IPS-NIHi7 (cell line): ENCODE measurements around the gene ENPP7.

Experiments
- DNase-seq: peaks from one replicate; pipeline ENCODE4 v3.0.0; 2012; ENCODE audit warnings: mixed read lengths; ENCODE audit errors: extremely low spot score

ENPP7 gene

GRCh38 chr17:79732254-79732653 is 1.5 kb downstream of the ENPP7 start:
- no peak for DNase-seq

- no peak for DNase-seq
Observed at GRCh38 chr17:79732804-79733691, 2.3 kb downstream of the ENPP7 start.

- no peak for DNase-seq
Observed at GRCh38 chr17:79733692-79734070, 2.9 kb downstream of the ENPP7 start.

GRCh38 chr17:79735096-79735495 is 4.4 kb downstream of the ENPP7 start:
- no peak for DNase-seq

- no peak for DNase-seq
Observed at GRCh38 chr17:79737046-79737921, 6.5 kb downstream of the ENPP7 start.

GRCh38 chr17:79737922-79738578 is 7.3 kb downstream of the ENPP7 start:
- no peak for DNase-seq

- no peak for DNase-seq
Observed at GRCh38 chr17:79738643-79739042, 7.9 kb downstream of the ENPP7 start.

- no peak for DNase-seq
Observed at GRCh38 chr17:79739148-79740062, 8.7 kb downstream of the ENPP7 start.

- DNase-seq, result no peak
Observed at GRCh38 chr17:79740413-79740812, 9.7 kb downstream of the ENPP7 start.

- DNase-seq, result no peak
Observed at GRCh38 chr17:79741401-79741750, 10.6 kb downstream of the ENPP7 start.

- peak; percentile 93 for DNase-seq
Observed at GRCh38 chr17:79741751-79742588, 11.2 kb downstream of the ENPP7 start.

GRCh38 chr17:79742589-79742918 is 11.8 kb downstream of the ENPP7 start:
- DNase-seq, result no peak

GRCh38 chr17:79742951-79743476 is 12.3 kb downstream of the ENPP7 start:
- no peak for DNase-seq

GRCh38 chr17:79743614-79744013 is 12.9 kb downstream of the ENPP7 start:
- DNase-seq, result no peak

- no peak for DNase-seq
Observed at GRCh38 chr17:79745641-79746105, 14.9 kb downstream of the ENPP7 start.

GRCh38 chr17:79746889-79747507 is 16.3 kb downstream of the ENPP7 start:
- DNase-seq, result peak; percentile 39

GRCh38 chr17:79747508-79748294 is 17.0 kb downstream of the ENPP7 start:
- peak; percentile 53 for DNase-seq

GRCh38 chr17:79748295-79749099 is 17.8 kb downstream of the ENPP7 start:
- no peak for DNase-seq
